ENCODE results near the gene SCUBE2. TPM values are rescaled to one million over a fixed set of nuclear protein-coding genes. Genes with fewer than 3 reads are reported as not detected.

The SCUBE2 gene
- total and polyA plus RNA-seq, 2 experiments from 2014 or later, result 1.3 to 3.5 TPM

DNA sequence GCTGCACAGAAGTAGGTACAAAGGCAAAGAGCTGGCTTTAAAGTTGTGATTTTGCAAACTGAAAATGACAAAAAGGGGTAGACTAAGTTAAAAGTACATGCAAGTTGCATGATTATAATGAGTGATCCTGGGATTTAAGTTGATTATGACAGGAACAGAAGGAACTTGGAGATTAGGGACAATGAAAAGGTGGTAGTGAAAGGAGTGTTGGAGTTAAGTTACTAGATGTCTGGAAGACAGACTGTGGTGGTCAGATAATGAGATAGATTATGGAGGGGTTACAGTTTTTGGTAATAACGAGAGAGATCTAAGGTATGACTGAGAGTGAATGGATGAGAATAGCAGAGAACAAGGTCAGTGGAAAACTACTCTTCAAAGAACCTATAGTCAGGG lies 119.5 kb downstream of the SCUBE2 start:
- Histone ChIP-seq H3K4me2 (ENCODE audit: unreplicated experiment) (no peak overlapping the region), H3K4me1 (ENCODE audit: insufficient read depth) (no peaks in the 10 kb centered on the region), H3F3A (ENCODE audit: insufficient read depth) (no peaks in the 10 kb centered on the region), H3K4me3 (no peak overlapping the region), H3K27me3 (replicated peaks; ENCODE audit: insufficient read depth) (no peaks in the 10 kb centered on the region), H3K79me2 (ENCODE audit: insufficient read depth) (no peaks in the 10 kb centered on the region), H3K36me3 (ENCODE audit: low read depth) (no peaks in the 10 kb centered on the region), H3K9me3 (ENCODE audit: low read depth) (no peaks in the 10 kb centered on the region), H2AFZ (no peak overlapping the region), H3K27ac (no peak overlapping the region), H4K20me1 (ENCODE audit: insufficient read depth) (no peaks in the 10 kb centered on the region), H3K9ac (no peak overlapping the region), H3K9me2 (ENCODE audit: insufficient read depth) (no peaks in the 10 kb centered on the region)
- TF ChIP-seq EZH2phosphoT487 (IDR thresholded peaks at IDR 0.05; ENCODE audit: insufficient read depth, low read depth) (no peak), EZH2 (IDR thresholded peaks at IDR 0.05; ENCODE audit: insufficient read depth, poor library complexity, severe bottlenecking) (no peak)
- WGBS, 2 experiments (ENCODE audit: low coverage in 1 of 2, low lambda C conversion rate in 2 of 2, missing lambda C conversion rate in 2 of 2), result 87 to 89% methylated on average over 1 of the region's 1 CpG
- in situ Hi-C loops (cut with MboI), result loop anchor here (25.0 kb wide), 1 partner anchor 735 kb away; no protein-coding TSS in a partner anchor
- no peak for DNase-seq

GRCh38 chr11:8971196-8971923 lies 120.0 kb downstream of the SCUBE2 start:
- Histone ChIP-seq H3K36me3 (ENCODE audit: low read depth) (no peaks in the 10 kb centered on the region), H3K4me1 (ENCODE audit: insufficient read depth) (no peaks in the 10 kb centered on the region), H3K27me3 (replicated peaks; ENCODE audit: insufficient read depth) (no peaks in the 10 kb centered on the region), H3K9ac (no peak overlapping the region), H2AFZ (no peak overlapping the region), H3F3A (ENCODE audit: insufficient read depth) (no peaks in the 10 kb centered on the region), H3K4me2 (ENCODE audit: unreplicated experiment) (no peak overlapping the region), H3K4me3 (no peak overlapping the region), H3K27ac (no peak overlapping the region), H3K79me2 (ENCODE audit: insufficient read depth) (no peaks in the 10 kb centered on the region), H3K9me3 (ENCODE audit: low read depth) (no peaks in the 10 kb centered on the region), H3K9me2 (ENCODE audit: insufficient read depth) (no peaks in the 10 kb centered on the region), H4K20me1 (ENCODE audit: insufficient read depth) (no peaks in the 10 kb centered on the region)
- 71 to 75% methylated on average over 2 of the region's 2 CpGs for WGBS, 2 experiments (ENCODE audit: low coverage in 1 of 2, low lambda C conversion rate in 2 of 2, missing lambda C conversion rate in 2 of 2)
- DNase-seq, result no peak
- TF ChIP-seq EZH2 (IDR thresholded peaks at IDR 0.05; ENCODE audit: insufficient read depth, poor library complexity, severe bottlenecking) (no peak), EZH2phosphoT487 (IDR thresholded peaks at IDR 0.05; ENCODE audit: insufficient read depth, low read depth) (no peak)
- in situ Hi-C loops (cut with MboI), result loop anchor here (25.0 kb wide), 1 partner anchor 734 kb away; no protein-coding TSS in a partner anchor

Small RNA genes lying within 50 kb of the gene (microRNA-seq; reads per million reads assigned to microRNA genes)
- gene MIR5691 (ENCODE audit: borderline number of aligned reads), result not detected

Small RNA genes lying within 50 kb of the gene (small RNA-seq; reads per million reads assigned to genes)
- gene MIR5691 (ENCODE audit: low read depth, low replicate concordance), result not detected

Other genes starting within 250 kb of the SCUBE2 start
- gene AKIP1, start 180.4 kb downstream of the SCUBE2 start, total RNA-seq (2014; rRNA removed; shearing (Covaris generic)), result 49.6 and 58.4 TPM in 2 replicates
- gene AKIP1, start 180.4 kb downstream of the SCUBE2 start, polyA plus RNA-seq (2016; fragmentation: Nextera tagmentation; extraction: Ambion mirVana), result 41.1 and 42.8 TPM in 2 replicates
- not detected in 2 replicates for gene C11orf16, start 158.7 kb downstream of the SCUBE2 start, total RNA-seq (2014; rRNA removed; shearing (Covaris generic))
- not detected in 2 replicates for gene C11orf16, start 158.7 kb downstream of the SCUBE2 start, polyA plus RNA-seq (2016; fragmentation: Nextera tagmentation; extraction: Ambion mirVana)
- not detected in 2 replicates for gene ASCL3, start 148.6 kb downstream of the SCUBE2 start, total RNA-seq (2014; rRNA removed; shearing (Covaris generic))
- not detected in 2 replicates for gene ASCL3, start 148.6 kb downstream of the SCUBE2 start, polyA plus RNA-seq (2016; fragmentation: Nextera tagmentation; extraction: Ambion mirVana)
- 76.6 and 83.4 TPM in 2 replicates for gene TMEM9B, start 127.2 kb downstream of the SCUBE2 start, total RNA-seq (2014; rRNA removed; shearing (Covaris generic))
- 98.9 and 99.6 TPM in 2 replicates for gene TMEM9B, start 127.2 kb downstream of the SCUBE2 start, polyA plus RNA-seq (2016; fragmentation: Nextera tagmentation; extraction: Ambion mirVana)
- gene NRIP3, start 87.6 kb downstream of the SCUBE2 start, total RNA-seq (2014; rRNA removed; shearing (Covaris generic)), result 10.8 and 12.0 TPM in 2 replicates
- 4.8 and 6.2 TPM in 2 replicates for gene NRIP3, start 87.6 kb downstream of the SCUBE2 start, polyA plus RNA-seq (2016; fragmentation: Nextera tagmentation; extraction: Ambion mirVana)
- gene DENND5A, start 173.8 kb upstream of the SCUBE2 start, total RNA-seq (2014; rRNA removed; shearing (Covaris generic)), result 113 and 127 TPM in 2 replicates
- 24.9 and 28.4 TPM in 2 replicates for gene DENND5A, start 173.8 kb upstream of the SCUBE2 start, polyA plus RNA-seq (2016; fragmentation: Nextera tagmentation; extraction: Ambion mirVana)
- 47.7 and 50.5 TPM in 2 replicates for gene TMEM41B, start 223.0 kb upstream of the SCUBE2 start, total RNA-seq (2014; rRNA removed; shearing (Covaris generic))
- 35.3 and 36.6 TPM in 2 replicates for gene TMEM41B, start 223.0 kb upstream of the SCUBE2 start, polyA plus RNA-seq (2016; fragmentation: Nextera tagmentation; extraction: Ambion mirVana)